ENCODE results near the gene SOX9.

The SOX9 gene

GRCh38 chr17:72158895-72159885 is 38.4 kb downstream of the SOX9 start:
- H3K27ac ChIP-seq (ENCODE audit: low read depth, low read length) = no peak overlapping the region
- no peak overlapping the region for H3K9ac ChIP-seq (ENCODE audit: low read depth in 1 of 2, low read length in 2 of 2)
- no peak overlapping the region for H3K4me3 ChIP-seq (ENCODE audit: low read depth in 1 of 2, low read length in 2 of 2)
- no peaks in the 10 kb centered on the region for H3K27me3 ChIP-seq (ENCODE audit: control insufficient read depth in 1 of 2, insufficient read depth in 2 of 2, low read length in 2 of 2)
- no peaks in the 10 kb centered on the region for H3K9me3 ChIP-seq (ENCODE audit: control insufficient read depth in 1 of 2, low read length in 2 of 2)
- no peaks in the 10 kb centered on the region for H3K36me3 ChIP-seq (ENCODE audit: control insufficient read depth in 1 of 2, insufficient read depth in 2 of 2, low read length in 2 of 2)
- peaks cover 0 to 6% of the 10 kb centered on the region in 2 donors for H3K4me1 ChIP-seq (ENCODE audit: control insufficient read depth in 1 of 2, insufficient read depth in 2 of 2, low read length in 2 of 2)

DNA sequence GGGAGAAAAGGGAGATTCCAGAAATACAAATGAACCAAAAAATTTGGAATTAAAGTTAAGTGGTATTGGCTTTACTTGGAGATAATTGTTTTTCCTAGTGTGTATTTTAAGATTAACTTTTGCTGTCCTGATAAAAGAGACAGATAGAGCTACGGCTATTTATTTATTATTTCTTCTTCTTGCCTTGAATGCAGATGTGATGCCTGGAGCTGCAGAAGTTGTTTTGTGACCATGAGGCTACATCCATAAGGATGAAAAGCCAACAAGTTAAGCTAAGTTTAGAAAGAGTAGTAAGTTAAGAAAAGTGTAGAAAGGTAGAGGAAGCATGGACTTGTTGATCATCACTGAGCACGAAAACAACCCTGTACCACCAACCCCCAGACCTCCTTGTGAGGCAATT is 41.7 kb downstream of the SOX9 start:
- H3K27me3 ChIP-seq (ENCODE audit: control insufficient read depth in 1 of 2, insufficient read depth in 2 of 2, low read length in 2 of 2) = no peaks in the 10 kb centered on the region
- no peak overlapping the region for H3K9ac ChIP-seq (ENCODE audit: low read depth in 1 of 2, low read length in 2 of 2)
- H3K4me3 ChIP-seq (ENCODE audit: low read depth in 1 of 2, low read length in 2 of 2) = no peak overlapping the region
- H3K36me3 ChIP-seq (ENCODE audit: control insufficient read depth in 1 of 2, insufficient read depth in 2 of 2, low read length in 2 of 2) = no peaks in the 10 kb centered on the region
- H3K9me3 ChIP-seq (ENCODE audit: control insufficient read depth in 1 of 2, low read length in 2 of 2) = no peaks in the 10 kb centered on the region
- peaks cover 0 to 6% of the 10 kb centered on the region in 2 donors for H3K4me1 ChIP-seq (ENCODE audit: control insufficient read depth in 1 of 2, insufficient read depth in 2 of 2, low read length in 2 of 2)
- no peak overlapping the region for H3K27ac ChIP-seq (ENCODE audit: low read depth, low read length)

- H3K36me3 ChIP-seq (ENCODE audit: control insufficient read depth in 1 of 2, insufficient read depth in 2 of 2, low read length in 2 of 2) = no peaks in the 10 kb centered on the region
- H3K4me1 ChIP-seq (ENCODE audit: control insufficient read depth in 1 of 2, insufficient read depth in 2 of 2, low read length in 2 of 2) = peaks cover 0 to 6% of the 10 kb centered on the region in 2 donors
- no peak overlapping the region for H3K27ac ChIP-seq (ENCODE audit: low read depth, low read length)
- no peaks in the 10 kb centered on the region for H3K9me3 ChIP-seq (ENCODE audit: control insufficient read depth in 1 of 2, low read length in 2 of 2)
- no peak overlapping the region for H3K4me3 ChIP-seq (ENCODE audit: low read depth in 1 of 2, low read length in 2 of 2)
- H3K9ac ChIP-seq (ENCODE audit: low read depth in 1 of 2, low read length in 2 of 2) = no peak overlapping the region
- no peaks in the 10 kb centered on the region for H3K27me3 ChIP-seq (ENCODE audit: control insufficient read depth in 1 of 2, insufficient read depth in 2 of 2, low read length in 2 of 2)
Observed at GRCh38 chr17:72163474-72163873, 42.7 kb downstream of the SOX9 start.

GRCh38 chr17:72164158-72164739 is 43.4 kb downstream of the SOX9 start:
- H3K9ac ChIP-seq (ENCODE audit: low read depth in 1 of 2, low read length in 2 of 2) = no peak overlapping the region
- no peak overlapping the region for H3K4me3 ChIP-seq (ENCODE audit: low read depth in 1 of 2, low read length in 2 of 2)
- H3K9me3 ChIP-seq (ENCODE audit: control insufficient read depth in 1 of 2, low read length in 2 of 2) = no peaks in the 10 kb centered on the region
- H3K36me3 ChIP-seq (ENCODE audit: control insufficient read depth in 1 of 2, insufficient read depth in 2 of 2, low read length in 2 of 2) = no peaks in the 10 kb centered on the region
- no peaks in the 10 kb centered on the region for H3K27me3 ChIP-seq (ENCODE audit: control insufficient read depth in 1 of 2, insufficient read depth in 2 of 2, low read length in 2 of 2)
- no peak overlapping the region for H3K27ac ChIP-seq (ENCODE audit: low read depth, low read length)
- H3K4me1 ChIP-seq (ENCODE audit: control insufficient read depth in 1 of 2, insufficient read depth in 2 of 2, low read length in 2 of 2) = peaks cover 0 to under 1% of the 10 kb centered on the region in 2 donors

DNA sequence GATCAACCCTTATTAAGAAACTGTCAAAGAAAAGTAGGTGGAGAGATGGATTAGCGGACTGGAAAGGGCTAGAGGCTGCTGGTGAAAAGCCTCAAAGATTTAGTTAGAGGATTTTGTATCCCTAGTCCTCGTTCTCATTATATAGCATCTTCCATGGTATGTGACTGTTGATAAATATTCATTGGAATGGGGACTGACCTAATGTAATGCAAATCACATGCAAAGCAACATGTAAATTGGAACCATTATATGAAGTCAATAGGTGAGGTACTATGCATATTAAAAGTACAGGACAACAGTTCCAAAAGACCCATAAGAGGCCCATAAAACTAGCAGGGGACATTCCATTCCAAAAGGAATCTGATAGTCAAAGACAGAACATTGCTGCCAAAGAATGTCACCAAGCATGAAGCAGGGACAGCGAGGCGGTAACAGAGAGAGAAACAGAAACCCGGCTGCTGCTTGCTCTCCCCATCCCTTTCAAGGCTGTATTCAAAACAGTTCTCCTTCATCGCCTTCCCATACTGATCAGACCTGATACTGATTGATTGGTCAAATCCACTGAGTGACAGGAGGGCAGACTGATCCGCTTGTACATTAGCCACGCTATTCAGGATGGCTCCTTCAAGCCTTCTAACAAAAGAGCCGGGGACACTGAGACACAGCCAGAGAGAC is 44.5 kb downstream of the SOX9 start:
- Histone ChIP-seq H3K36me3 (ENCODE audit: control insufficient read depth in 1 of 2, insufficient read depth in 2 of 2, low read length in 2 of 2) (no peaks in the 10 kb centered on the region), H3K27ac (ENCODE audit: low read depth, low read length) (no peak overlapping the region), H3K4me3 (ENCODE audit: low read depth in 1 of 2, low read length in 2 of 2) (no peak overlapping the region), H3K27me3 (ENCODE audit: control insufficient read depth in 1 of 2, insufficient read depth in 2 of 2, low read length in 2 of 2) (no peaks in the 10 kb centered on the region), H3K9me3 (ENCODE audit: control insufficient read depth in 1 of 2, low read length in 2 of 2) (no peaks in the 10 kb centered on the region), H3K4me1 (ENCODE audit: control insufficient read depth in 1 of 2, insufficient read depth in 2 of 2, low read length in 2 of 2) (no peaks in the 10 kb centered on the region), H3K9ac (ENCODE audit: low read depth in 1 of 2, low read length in 2 of 2) (no peak overlapping the region)

- Histone ChIP-seq H3K4me1 (ENCODE audit: control insufficient read depth in 1 of 2, insufficient read depth in 2 of 2, low read length in 2 of 2) (no peaks in the 10 kb centered on the region), H3K36me3 (ENCODE audit: control insufficient read depth in 1 of 2, insufficient read depth in 2 of 2, low read length in 2 of 2) (no peaks in the 10 kb centered on the region), H3K27ac (ENCODE audit: low read depth, low read length) (no peak overlapping the region), H3K4me3 (ENCODE audit: low read depth in 1 of 2, low read length in 2 of 2) (no peak overlapping the region), H3K9me3 (ENCODE audit: control insufficient read depth in 1 of 2, low read length in 2 of 2) (no peaks in the 10 kb centered on the region), H3K9ac (ENCODE audit: low read depth in 1 of 2, low read length in 2 of 2) (no peak overlapping the region), H3K27me3 (ENCODE audit: control insufficient read depth in 1 of 2, insufficient read depth in 2 of 2, low read length in 2 of 2) (no peaks in the 10 kb centered on the region)
Observed at GRCh38 chr17:72165867-72166439, 45.1 kb downstream of the SOX9 start.

GRCh38 chr17:72167593-72167992 is 46.8 kb downstream of the SOX9 start:
- Histone ChIP-seq H3K27me3 (ENCODE audit: control insufficient read depth in 1 of 2, insufficient read depth in 2 of 2, low read length in 2 of 2) (no peaks in the 10 kb centered on the region), H3K9me3 (ENCODE audit: control insufficient read depth in 1 of 2, low read length in 2 of 2) (no peaks in the 10 kb centered on the region), H3K4me1 (ENCODE audit: control insufficient read depth in 1 of 2, insufficient read depth in 2 of 2, low read length in 2 of 2) (peaks cover 0 to 4% of the 10 kb centered on the region in 2 donors), H3K4me3 (ENCODE audit: low read depth in 1 of 2, low read length in 2 of 2) (no peak overlapping the region), H3K27ac (ENCODE audit: low read depth, low read length) (no peak overlapping the region), H3K36me3 (ENCODE audit: control insufficient read depth in 1 of 2, insufficient read depth in 2 of 2, low read length in 2 of 2) (no peaks in the 10 kb centered on the region), H3K9ac (ENCODE audit: low read depth in 1 of 2, low read length in 2 of 2) (no peak overlapping the region)

DNA sequence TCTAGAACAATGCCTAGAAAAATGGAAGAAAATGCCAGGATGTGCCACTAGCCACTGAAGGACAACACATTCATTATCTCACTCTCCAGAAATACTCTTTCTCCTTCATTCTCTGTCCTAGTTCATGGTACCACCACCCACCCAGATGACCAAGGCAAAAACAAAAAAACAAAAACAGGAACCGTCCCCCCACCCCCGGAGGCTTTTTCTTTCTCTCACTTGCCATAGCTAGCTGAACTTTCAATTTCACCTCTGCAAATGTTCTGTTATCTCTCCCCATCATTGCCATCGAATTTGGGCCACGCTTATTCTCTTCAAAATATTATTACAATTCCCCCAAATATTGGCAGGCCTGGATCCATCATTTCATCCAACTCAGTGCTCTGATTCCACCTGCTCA is 49.0 kb downstream of the SOX9 start:
- no peak overlapping the region for H3K27ac ChIP-seq (ENCODE audit: low read depth, low read length)
- no peak overlapping the region for H3K9ac ChIP-seq (ENCODE audit: low read depth in 1 of 2, low read length in 2 of 2)
- no peaks in the 10 kb centered on the region for H3K9me3 ChIP-seq (ENCODE audit: control insufficient read depth in 1 of 2, low read length in 2 of 2)
- H3K36me3 ChIP-seq (ENCODE audit: control insufficient read depth in 1 of 2, insufficient read depth in 2 of 2, low read length in 2 of 2) = no peaks in the 10 kb centered on the region
- no peaks in the 10 kb centered on the region for H3K27me3 ChIP-seq (ENCODE audit: control insufficient read depth in 1 of 2, insufficient read depth in 2 of 2, low read length in 2 of 2)
- peaks cover 0 to 4% of the 10 kb centered on the region in 2 donors for H3K4me1 ChIP-seq (ENCODE audit: control insufficient read depth in 1 of 2, insufficient read depth in 2 of 2, low read length in 2 of 2)
- no peak overlapping the region for H3K4me3 ChIP-seq (ENCODE audit: low read depth in 1 of 2, low read length in 2 of 2)

DNA sequence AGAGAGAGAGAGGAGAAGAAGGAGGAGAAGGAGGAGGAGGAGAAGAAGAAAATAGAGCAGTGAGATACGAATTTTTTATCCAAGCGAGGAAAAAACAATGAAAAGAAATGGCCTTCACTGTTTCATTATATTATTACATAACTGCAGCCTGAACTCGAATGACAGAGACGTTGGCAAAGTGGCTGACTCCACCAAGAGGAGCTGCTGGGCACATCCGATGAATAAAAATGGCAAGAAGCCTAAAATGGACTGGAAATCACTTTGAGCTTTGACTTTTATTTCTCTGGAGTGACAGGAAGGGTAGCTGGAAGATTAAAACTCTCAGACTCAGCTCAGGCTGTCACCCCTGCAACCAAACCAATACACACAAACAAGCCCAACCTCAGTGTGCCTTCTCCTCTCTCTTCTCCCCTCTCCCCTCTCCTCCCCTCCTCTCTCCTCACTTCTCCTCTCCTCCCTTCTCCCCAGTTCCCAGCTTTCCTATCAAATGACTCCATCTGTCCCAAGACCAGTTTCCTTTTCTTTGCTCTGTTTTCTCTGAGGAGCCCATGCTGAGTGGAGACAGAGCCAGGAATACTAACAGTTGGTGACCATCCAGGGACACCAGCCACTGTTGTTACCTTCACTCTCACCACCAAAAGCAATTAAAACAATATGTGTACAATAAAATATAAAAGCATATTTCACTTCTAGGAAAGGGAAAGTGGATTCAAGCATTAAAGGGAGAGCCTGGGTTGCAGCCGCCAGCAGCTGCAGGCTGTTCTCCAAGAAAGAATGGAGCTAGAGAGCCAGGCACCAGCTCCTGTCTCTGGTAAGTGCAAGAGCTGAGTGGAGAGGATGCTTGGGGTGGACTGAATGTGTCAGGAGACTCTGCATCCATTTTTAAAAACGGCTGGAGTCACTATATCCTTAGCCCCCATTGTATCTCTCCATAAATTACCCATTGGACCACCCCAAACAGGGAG is 51.2 kb downstream of the SOX9 start:
- Histone ChIP-seq H3K36me3 (ENCODE audit: control insufficient read depth in 1 of 2, insufficient read depth in 2 of 2, low read length in 2 of 2) (no peaks in the 10 kb centered on the region), H3K4me3 (ENCODE audit: low read depth in 1 of 2, low read length in 2 of 2) (no peak overlapping the region), H3K27me3 (ENCODE audit: control insufficient read depth in 1 of 2, insufficient read depth in 2 of 2, low read length in 2 of 2) (no peaks in the 10 kb centered on the region), H3K9ac (ENCODE audit: low read depth in 1 of 2, low read length in 2 of 2) (no peak overlapping the region), H3K4me1 (ENCODE audit: control insufficient read depth in 1 of 2, insufficient read depth in 2 of 2, low read length in 2 of 2) (peaks cover 5 to 11% of the 10 kb centered on the region in 2 donors), H3K27ac (ENCODE audit: low read depth, low read length) (no peak overlapping the region), H3K9me3 (ENCODE audit: control insufficient read depth in 1 of 2, low read length in 2 of 2) (no peaks in the 10 kb centered on the region)

All from duodenal mucosa (tissue), 2 donors.